Measurements from ENCODE around the gene EDRF1.

Gene EDRF1

DNA sequence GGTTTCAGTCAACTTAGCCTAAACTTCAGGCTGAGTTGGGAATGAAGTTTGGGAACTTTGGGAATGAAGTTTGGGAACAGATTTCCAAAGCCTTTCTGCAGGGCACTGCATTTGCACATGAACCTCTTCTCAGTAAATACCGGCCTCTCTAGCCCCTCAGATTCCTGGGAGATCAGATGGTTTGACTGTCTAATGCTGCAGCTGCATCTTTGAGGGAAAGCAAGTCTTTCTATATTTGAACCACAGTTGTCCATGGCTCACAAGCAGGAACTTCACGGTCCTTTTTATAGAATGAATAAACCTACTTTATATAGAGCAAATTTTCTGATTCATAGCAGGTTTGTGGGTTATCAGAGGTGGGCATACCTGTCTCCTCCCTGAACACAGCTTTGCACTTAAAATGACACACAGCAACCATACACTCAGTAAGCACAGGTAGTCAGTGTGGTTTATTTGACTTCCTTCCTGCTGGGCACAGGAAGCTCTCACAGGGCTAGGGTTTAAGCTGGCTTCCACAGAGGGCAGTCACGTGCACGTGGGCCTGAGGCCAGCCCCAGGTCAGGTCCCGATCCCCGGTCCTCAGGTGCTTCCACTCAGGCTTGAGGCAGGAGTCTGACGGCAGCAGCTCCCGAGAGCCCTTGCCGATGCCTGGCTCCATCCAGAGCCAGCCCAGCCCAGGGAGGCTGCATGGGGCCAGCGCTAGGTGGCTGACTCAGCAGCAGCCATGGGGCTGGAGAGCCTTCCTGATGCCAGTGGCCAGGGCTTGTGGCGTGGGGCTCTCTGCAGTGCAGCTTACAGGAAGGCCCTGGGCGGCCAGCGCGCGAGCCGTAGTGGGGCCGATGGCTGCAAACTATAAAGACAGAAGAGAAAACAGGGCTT, 68.9 kb downstream of the EDRF1 start:
- DNase-seq (ENCODE audit: low read depth in 1 of 2, low spot score in 1 of 2) = no peak
- in situ Hi-C loops (cut with HindIII; ENCODE audit: low pct_unique_long_range_greater_than_20kb, low sequenced_read_pairs) = no loop called here
- no peak for TF ChIP-seq JUND (IDR thresholded peaks at IDR 0.05; ENCODE audit: low read depth)

DNA sequence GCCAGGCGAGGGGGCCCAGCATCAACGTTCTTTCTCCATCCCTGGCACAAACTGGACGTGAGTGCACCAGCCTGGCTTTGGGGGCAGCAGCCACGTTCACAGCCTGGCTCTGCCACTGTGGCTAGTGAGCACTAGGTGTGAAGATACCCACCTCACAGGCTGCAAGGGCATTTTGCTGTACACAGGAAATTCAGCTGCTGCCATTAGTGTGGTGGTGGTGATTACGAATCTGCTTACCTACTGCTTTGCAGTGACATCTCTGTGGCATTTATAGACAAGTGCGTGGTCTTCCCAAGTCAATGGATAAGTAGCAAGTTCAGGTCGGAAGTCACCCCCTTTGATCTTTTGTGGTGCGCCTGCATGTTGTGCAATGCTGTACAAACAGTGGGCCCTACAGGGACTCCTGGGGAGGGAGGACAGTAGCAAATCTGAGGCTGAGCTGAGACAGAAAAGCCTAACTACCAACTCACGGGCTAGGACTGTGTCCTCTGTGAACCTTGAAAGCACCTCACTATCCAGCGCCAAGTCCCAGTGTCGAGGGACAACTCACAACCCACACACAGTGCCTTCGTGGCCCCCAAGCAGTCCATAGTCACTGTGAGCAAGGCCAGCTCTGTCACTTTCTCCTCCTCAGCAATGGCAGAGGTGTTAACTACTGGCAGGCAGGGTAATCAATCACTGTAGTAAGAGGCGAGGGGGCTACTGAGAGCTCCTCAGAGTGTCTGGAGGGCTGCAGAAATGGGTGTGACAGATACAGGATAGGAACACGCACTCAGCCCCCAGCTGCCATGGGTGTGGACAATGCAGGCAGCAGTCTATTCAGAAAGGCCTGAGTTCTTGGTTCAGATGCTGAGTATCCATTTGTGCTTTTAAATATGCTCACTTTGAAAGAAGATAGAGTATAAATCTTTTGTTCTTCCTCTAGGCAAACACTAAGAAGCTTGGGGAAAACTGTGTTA, 73.1 kb downstream of the EDRF1 start:
- no peak for TF ChIP-seq JUND (IDR thresholded peaks at IDR 0.05; ENCODE audit: low read depth)
- in situ Hi-C loops (cut with HindIII; ENCODE audit: low pct_unique_long_range_greater_than_20kb, low sequenced_read_pairs) = no loop called here
- no peak for DNase-seq (ENCODE audit: low read depth in 1 of 2, low spot score in 1 of 2)

DNA sequence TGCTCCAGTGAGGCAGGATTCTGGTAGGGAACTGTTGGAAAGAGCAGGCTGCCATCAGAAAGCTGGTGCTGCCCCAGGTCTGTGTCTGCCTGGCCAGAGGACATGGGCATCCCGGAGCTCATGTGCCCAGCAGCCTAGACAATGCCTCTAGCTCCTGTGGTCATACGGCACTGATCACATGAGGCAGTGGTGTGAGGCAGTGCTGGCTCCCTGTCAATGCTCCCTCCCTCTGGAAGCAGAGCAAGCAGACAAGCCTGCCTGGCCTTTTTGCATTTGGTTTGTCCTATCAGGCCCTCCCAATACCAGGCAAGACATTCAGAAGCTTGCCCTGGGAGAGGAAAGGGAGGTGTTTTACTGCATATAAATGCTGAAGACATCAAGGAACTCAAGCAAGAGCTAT, 75.6 kb downstream of the EDRF1 start:
- DNase-seq (ENCODE audit: low read depth in 1 of 2, low spot score in 1 of 2) = no peak
- TF ChIP-seq JUND (IDR thresholded peaks at IDR 0.05; ENCODE audit: low read depth) = no peak
- in situ Hi-C loops (cut with HindIII; ENCODE audit: low pct_unique_long_range_greater_than_20kb, low sequenced_read_pairs) = no loop called here

DNA sequence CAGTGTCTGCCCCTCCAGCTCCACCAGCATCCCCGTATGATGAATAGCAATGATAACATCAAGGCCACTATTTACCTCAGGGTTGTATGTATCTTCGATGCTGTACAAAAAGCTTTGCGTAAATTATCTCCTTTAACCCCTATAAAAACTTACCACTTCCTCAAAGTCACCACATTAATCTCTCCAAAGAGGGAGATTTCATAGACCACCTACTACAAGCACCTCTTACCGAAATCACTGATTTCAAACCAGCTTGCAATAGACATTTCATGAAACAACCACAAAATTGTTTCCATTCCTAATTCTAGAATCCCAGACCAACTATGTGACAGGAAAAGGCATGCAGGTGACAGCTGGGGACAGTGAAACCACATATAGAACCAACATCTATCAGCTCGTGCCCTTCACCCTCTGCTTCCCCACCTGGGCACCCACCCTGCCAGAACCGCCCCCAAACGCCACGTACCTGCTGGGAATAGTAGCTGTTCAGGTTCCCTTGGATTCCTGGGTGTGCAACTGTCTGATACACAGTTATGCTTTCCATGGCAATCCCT, 76.2 kb downstream of the EDRF1 start:
- in situ Hi-C loops (cut with HindIII; ENCODE audit: low pct_unique_long_range_greater_than_20kb, low sequenced_read_pairs) = no loop called here
- DNase-seq (ENCODE audit: low read depth in 1 of 2, low spot score in 1 of 2) = no peak
- no peak for TF ChIP-seq JUND (IDR thresholded peaks at IDR 0.05; ENCODE audit: low read depth)

DNA sequence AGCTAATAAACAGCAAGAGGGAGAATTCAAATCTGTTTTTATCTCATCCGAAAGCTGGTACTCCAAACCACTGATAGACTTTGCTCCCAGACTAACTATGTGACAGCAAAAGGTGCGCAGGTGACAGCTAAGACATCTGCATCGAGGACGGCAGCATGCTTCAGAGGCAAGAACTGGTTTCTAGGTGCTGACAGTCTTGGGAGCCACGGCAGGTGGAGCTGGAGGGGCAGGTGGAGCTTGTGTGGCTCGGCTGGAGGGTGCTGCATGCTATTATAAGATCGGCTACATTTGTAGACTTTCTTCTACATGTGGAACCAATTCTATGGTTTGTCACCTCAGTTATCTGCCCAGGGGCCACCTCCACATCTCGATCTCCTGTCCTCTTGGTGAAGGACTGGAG, 77.9 kb downstream of the EDRF1 start:
- in situ Hi-C loops (cut with HindIII; ENCODE audit: low pct_unique_long_range_greater_than_20kb, low sequenced_read_pairs) = no loop called here
- no peak for TF ChIP-seq JUND (IDR thresholded peaks at IDR 0.05; ENCODE audit: low read depth)
- no peak for DNase-seq (ENCODE audit: low read depth in 1 of 2, low spot score in 1 of 2)

DNA sequence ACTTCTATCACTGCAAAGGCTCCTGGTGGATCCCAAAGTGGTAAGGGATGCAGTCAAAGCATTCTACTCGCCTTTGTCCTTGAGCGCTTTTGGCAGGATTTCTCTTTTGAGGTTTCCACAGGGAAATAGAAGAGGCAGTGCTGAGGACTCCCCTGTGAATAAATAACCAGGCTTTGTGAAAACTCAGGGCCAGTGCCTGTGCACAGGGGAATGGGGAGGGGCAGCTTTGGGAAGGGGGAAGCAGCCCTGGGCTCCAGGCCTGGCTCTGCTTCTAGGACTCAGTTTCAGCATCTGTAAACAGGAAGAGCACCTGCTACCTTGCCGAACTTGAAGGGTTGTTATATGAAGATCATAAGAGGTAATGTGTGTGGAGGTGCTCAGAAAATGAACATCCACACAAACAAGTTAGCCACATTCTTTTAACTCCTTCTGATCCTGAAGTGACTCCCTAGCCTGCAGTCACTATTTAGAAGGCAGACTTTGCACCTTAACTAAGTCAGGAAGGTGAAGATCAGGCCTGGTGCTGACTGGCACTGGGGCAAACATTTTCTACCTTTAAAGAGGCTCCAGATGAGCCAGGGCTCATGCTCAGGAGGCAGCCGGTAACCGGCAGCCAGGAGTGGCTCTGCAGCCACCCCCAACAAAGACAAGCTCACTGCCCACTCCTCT, 78.6 kb downstream of the EDRF1 start:
- in situ Hi-C loops (cut with HindIII; ENCODE audit: low pct_unique_long_range_greater_than_20kb, low sequenced_read_pairs) = no loop called here
- no peak for DNase-seq (ENCODE audit: low read depth in 1 of 2, low spot score in 1 of 2)
- TF ChIP-seq JUND (IDR thresholded peaks at IDR 0.05; ENCODE audit: low read depth) = no peak

DNA sequence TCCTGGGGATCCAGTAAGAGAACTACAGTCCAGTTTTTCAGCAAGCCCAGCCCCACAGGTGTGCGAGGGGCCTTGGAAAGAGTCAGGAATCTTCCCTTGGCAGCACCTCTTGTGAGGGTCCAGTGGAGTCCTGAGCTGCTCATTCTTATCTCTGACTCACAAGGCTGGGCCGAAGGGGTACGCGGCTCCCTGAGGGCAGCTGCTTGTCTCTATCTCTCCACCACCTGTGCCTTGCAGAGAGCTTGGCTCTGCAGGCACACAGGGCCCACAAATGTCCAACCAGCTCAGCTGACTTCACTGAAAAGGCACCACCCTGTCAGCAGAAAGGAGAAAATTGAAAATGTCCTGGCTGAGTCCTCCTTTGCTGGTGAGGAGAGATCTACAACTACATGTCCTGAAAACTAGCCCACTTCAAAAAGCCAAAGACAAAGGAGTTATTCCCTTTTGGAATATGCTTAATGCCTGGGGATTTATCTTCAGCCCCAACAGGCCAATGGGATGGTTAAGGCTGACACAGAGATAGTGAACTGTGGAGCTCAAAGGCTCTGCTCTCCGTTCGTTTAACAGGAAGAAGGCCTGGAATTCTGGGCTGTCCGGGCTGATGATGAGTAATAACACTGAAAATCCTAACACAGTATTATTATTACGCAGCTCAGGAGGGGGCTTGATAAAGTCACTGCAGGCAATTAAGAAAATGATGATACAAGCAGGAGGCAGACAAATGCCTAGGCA, 80.1 kb downstream of the EDRF1 start:
- in situ Hi-C loops (cut with HindIII; ENCODE audit: low pct_unique_long_range_greater_than_20kb, low sequenced_read_pairs) = no loop called here
- DNase-seq (ENCODE audit: low read depth in 1 of 2, low spot score in 1 of 2) = no peak
- TF ChIP-seq JUND (IDR thresholded peaks at IDR 0.05; ENCODE audit: low read depth) = no peak

DNA sequence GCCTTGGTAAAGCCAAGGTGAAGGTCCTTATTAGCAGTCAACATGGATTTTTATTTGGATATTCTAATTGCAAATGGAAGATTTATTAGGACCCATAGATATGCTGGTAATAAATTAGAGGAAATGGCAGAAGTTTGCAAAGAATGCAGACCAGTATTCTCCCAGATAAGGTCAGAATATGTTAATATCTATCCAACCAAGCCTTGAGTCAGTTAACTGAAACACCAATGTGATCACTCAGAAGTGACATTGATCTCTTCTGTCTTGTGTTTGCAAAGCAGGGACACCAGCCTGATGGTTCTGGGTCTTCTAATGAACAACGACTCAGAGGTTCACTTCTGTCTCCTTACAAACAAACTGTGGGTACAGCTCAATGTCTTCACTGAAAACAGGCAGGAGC, 82.1 kb downstream of the EDRF1 start:
- in situ Hi-C loops (cut with HindIII; ENCODE audit: low pct_unique_long_range_greater_than_20kb, low sequenced_read_pairs) = no loop called here
- DNase-seq (ENCODE audit: low read depth in 1 of 2, low spot score in 1 of 2) = no peak
- TF ChIP-seq JUND (IDR thresholded peaks at IDR 0.05; ENCODE audit: low read depth) = no peak

DNA sequence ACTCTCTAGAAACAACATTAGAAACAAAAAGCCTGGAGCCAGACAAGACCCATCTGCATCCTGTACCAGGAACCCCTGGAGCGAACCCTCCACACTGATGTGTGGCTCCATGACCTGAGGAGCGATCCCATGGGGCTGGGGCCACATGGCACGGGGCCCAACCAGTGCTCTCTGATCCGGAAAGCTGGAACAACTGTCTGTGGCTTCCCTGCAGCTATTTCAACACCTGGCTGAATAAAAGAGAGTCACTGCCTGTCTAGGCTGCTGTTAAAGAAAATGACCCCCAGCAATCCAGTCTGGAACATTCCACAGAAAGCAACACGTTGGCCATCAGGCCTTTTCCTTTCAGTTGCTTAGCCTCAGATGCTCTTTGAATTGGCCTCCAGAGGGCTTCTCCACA, 82.6 kb downstream of the EDRF1 start:
- in situ Hi-C loops (cut with HindIII; ENCODE audit: low pct_unique_long_range_greater_than_20kb, low sequenced_read_pairs) = no loop called here
- no peak for TF ChIP-seq JUND (IDR thresholded peaks at IDR 0.05; ENCODE audit: low read depth)
- no peak for DNase-seq (ENCODE audit: low read depth in 1 of 2, low spot score in 1 of 2)

DNA sequence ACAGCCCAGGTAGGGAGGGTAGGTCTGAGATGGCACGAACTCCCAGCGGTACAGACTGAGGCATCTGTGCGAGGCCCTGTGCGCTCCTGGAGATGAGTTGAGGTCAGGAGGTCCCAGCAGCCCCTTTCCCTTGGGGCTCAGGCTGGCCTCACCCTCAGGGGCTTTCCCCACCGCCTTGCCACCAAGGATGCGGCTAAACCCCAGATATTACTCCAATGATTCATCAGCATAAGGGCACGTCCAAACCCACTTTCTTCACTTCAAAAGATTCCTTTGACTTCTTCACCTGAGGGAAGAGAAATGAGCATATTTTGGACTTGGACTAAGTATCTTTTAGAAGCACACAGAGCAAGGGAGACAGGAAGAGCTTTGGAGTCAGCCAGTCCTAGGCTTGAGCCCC, 83.2 kb downstream of the EDRF1 start:
- in situ Hi-C loops (cut with HindIII; ENCODE audit: low pct_unique_long_range_greater_than_20kb, low sequenced_read_pairs) = no loop called here
- no peak for TF ChIP-seq JUND (IDR thresholded peaks at IDR 0.05; ENCODE audit: low read depth)
- no peak for DNase-seq (ENCODE audit: low read depth in 1 of 2, low spot score in 1 of 2)

DNA sequence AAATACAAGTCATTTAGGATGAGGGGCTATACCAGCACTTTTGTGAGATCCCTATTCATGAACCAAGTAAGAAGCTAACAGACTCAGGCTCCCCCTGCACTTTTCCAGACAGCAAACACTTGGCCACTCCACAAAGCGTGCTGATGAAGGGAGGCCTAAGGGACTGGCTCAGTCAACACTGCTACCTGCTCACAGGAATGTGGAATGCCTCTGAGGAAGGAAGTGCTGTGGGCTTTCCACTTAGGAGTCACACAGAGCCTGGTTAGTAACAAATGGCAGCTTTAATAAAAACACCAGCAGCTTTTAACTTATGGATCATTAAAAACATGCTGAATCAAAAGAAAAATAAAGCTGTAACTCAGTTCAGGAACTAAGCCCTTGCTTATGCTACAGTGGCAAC, 88.5 kb downstream of the EDRF1 start:
- TF ChIP-seq JUND (IDR thresholded peaks at IDR 0.05; ENCODE audit: low read depth) = no peak
- in situ Hi-C loops (cut with HindIII; ENCODE audit: low pct_unique_long_range_greater_than_20kb, low sequenced_read_pairs) = no loop called here
- no peak for DNase-seq (ENCODE audit: low read depth in 1 of 2, low spot score in 1 of 2)

DNA sequence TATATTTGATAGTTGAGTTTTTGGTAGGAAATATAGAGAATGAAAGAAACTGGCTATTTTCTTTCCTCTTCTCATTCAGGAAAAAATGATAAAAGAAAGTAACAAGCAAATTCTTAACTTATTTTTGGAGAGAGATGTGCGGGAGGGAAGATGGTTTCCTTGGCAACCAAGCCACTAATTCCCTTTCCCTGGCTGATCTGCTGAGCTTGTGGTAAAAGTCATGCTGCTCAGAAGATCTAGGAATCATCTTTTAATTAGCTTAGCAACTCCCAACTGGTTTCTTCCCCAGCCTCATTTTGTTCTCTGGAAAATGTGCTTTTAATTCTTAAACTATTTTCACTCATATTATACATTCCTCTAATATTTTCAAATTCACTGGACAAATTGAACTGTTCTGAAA, 91.7 kb downstream of the EDRF1 start:
- no peak for TF ChIP-seq JUND (IDR thresholded peaks at IDR 0.05; ENCODE audit: low read depth)
- no peak for DNase-seq (ENCODE audit: low read depth in 1 of 2, low spot score in 1 of 2)
- in situ Hi-C loops (cut with HindIII; ENCODE audit: low pct_unique_long_range_greater_than_20kb, low sequenced_read_pairs) = no loop called here
